NCI-H187 (cell line): ENCODE measurements around the gene CTRL.

Experiments
- DNase-seq, 2 experiments: peaks; one replicate each; lab custom pipeline; 2025; lab: John Stamatoyannopoulos, UW

The CTRL gene

DNA sequence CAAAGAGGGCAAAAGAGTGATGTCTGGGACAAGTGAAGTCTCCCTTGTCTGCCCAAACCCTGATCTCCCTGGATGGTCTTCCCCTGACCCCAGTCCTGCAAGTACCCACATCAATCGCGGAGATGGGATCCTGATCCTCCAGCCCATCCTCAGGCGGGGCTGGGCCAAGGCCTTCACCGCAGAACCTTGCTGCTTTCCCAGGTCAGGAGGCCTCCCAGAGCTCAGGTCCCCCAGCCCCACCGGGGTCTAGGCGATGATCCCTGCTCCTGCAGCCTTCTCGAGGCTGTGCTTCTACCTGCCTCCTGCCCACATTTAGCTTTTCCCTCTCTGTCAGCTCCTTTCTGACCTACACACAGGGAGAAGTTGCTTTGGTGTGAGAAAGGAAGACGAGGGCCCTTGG lies 30.5 kb upstream of the CTRL start:
- DNase-seq, result no peak

- peak; percentile 79 to 86 for DNase-seq
Observed at GRCh38 chr16:67961551-67961957, 29.9 kb upstream of the CTRL start.

- DNase-seq, result no peak
Observed at GRCh38 chr16:67959536-67960329, 28.1 kb upstream of the CTRL start.

GRCh38 chr16:67957622-67958021 lies 26.0 kb upstream of the CTRL start:
- DNase-seq, result no peak

DNA sequence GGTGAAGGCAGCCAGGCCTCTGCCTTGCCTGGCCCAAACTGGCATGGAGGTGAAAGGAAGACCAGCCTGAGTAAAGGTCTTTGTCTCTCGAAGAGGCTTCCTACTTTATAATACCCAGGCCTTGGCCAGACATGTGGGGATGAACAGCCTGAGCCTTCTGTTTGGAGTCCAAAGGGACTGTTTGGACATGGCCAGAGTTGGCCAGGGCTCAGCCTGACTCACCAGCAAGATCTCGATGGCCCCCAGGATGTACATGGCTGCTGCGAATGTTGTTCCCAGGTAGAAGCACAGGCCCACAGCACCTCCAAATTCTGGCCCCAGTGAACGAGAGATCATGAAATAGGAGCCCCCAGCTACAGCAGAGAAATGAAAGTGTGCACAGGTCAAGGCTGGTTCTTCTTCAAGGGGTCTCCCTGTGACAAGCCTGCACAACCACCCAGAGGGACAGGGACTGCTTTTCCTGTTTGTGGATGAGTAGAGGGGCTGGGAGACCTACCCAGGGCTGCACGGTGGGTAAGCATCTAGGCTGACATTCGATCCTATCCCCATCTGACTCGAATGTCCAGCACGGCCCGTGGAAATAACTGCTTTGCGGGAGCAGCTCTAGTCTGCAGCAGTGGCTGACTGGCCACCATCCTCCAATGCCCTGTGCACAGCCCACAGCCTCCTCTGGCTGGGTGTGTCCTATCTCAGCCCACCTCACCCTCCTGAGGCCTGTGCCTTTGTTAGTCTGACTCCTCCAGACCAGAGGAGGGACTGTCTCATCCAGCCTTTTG lies 22.9 kb upstream of the CTRL start:
- no peak for DNase-seq

GRCh38 chr16:67953641-67954375 lies 22.1 kb upstream of the CTRL start:
- no peak for DNase-seq

DNA sequence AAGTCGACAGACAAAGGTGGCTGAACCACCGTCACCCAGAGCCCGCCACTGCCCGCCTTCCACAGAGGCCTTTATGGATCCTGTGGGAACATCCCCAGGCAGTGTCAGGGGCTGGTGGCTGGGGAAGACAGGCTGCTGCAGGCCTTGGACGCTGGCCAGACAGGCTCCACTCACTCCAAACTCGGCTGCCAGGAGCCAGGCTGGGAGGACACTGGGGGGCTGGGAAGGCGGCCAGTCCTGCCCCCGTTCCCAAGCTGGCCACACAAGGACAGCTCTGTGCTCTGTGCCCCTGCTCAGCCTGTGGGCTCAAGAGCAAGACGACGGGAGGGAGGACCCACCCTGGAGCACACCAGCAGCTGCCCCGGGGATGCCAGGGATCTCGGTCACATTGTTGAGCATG lies 19.8 kb upstream of the CTRL start:
- no peak for DNase-seq

GRCh38 chr16:67950335-67950843 lies 18.7 kb upstream of the CTRL start:
- no peak for DNase-seq

DNA sequence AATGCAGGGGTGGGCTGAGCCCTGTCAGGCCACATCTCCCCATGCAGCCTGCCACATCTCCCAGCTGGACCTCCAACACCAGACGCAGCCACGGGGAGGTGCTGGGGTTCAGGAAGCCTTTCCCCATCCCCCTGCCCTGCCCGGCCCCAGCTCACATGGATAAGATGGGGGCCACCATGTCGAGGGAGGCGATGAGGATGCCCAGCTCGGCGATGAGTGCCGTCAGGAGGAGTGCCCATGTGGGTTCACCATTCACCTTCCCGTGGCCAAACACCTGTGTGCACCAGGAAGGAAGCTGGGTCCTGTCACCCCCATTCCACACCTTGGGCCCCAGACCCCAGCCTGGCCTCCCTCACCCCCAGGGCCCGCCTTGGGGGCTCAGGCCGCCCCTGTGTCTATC lies 18.0 kb upstream of the CTRL start:
- DNase-seq, result no peak

DNA sequence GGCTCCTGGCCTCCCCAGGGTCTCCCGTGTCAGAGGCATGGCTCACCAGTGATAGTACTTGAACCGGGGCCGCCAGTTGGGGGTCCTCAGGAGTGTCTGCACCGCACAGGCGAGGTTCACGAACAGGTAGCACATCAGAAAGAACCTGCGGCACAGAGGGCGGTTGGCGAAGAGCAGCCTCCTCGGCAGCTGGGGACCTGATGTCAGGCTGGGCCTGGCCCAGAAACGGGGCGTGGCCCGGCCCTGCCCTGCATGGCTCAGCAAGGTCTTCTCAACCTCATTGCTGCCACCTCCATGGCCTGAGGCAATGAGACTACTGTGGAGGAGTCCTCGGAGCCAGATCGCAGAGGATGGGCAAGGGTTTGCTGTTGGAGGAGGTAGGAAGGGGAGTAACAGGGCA lies 16.4 kb upstream of the CTRL start:
- DNase-seq, result no peak

- no peak for DNase-seq
Observed at GRCh38 chr16:67946966-67947558, 15.4 kb upstream of the CTRL start.

- DNase-seq, result no peak
Observed at GRCh38 chr16:67946128-67946569, 14.5 kb upstream of the CTRL start.

DNA sequence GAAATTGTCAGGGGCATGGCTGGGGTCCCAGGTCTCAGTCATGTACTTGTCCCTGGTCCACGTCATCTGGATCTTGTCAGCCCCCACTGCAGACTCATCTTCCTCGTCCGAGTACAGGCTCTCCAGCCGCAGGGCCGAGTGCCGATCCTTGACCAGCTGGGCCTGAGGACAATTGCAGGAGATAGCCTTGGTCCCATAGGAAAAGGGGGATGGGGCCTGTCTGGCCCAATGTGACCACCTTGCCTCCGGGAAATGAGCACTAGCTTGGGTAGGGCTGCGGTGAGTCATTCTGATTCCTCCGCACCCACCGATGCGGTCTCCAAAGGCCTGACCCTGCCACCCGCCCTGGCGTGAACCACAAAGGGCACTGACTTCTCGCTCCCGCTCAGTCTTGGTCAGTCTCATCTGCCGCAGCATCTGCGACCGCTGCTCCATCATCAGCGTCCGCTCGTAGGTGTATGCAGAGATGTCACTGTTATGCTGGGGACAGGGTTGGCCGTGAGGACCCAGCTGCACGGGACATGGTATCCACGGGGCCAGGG lies 13.8 kb upstream of the CTRL start:
- DNase-seq, result no peak

DNA sequence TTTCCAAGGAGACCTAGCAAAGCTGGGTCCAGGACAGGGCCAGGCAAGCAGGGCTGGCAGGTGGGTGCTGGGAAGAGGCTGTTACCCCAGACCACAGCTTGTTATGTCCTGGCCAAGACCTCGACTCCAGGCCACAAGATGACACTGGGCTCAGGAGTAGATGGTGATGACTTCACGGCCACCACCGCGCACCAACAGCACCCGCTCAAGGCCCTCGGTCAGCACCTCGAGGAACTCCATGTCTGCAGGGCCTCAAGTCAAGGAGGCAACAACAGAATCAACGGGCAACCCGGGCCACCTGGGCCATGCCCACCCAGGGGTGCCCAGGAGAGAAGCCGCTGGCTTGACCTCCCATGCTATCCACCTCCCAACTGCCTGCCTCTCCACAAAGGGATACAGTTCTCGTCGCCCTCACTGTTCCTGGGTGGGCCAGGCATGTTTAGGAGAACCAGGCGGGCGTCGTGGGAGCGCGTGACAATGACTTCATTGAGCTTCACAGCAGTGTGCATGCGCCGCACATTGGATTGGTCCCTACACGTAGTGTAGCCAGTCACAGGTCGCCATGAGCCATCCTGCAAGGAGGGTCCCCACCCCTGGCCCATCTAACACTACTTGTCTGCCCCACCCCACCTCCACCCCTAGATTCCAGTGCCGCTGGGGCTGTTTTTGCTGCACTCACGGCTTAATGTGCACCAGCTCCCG lies 13.2 kb upstream of the CTRL start:
- no peak for DNase-seq

DNA sequence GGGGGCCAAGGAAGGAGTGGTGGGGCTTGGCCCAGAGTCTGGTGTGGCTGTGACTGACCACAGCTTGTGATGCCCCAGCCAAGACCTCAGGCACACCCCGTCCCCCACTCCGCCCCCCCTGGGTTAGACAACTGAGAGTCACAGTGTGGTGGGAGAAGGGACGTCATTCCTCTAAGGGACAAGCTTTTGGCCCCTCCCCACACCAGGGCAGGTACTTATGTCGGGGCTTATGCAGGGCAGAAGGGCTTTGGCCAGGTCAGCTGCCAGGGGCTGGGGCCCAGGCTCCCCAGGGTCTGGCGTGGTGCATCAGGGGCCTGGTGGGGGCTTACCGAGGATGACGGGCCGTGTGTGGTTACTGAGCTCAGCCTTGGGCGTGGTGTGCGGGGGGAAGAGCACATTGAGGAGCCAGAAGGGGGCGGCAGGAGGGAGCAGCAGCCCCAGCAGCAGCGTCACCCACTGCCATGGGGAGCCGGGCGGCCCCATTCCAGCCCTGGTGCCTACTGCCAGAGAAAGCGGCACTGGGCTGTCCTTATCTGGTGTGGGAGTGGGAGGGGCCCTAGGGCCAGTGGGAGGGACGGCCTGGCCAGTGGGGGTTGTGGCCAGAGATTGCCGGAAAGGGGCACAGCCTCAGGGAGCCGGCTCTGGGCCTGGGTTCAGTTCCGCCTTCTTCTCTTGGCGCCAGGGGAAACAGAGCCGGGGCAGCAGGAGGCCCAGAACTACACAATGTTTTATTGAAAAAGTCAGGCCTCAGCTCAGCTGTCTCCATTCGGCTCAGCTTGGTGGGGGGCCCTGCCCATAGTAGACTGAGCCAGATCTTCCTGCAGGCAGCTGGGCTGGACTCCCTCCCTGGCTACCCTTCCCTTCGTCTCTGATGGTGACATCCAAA lies 12.2 kb upstream of the CTRL start, which contains the start of gene LCAT:
Gene LCAT (minus strand): TSS at position 502 of the 886 bp plus-strand sequence. CDS start 19 bp downstream, at position 483.
- no peak for DNase-seq

DNA sequence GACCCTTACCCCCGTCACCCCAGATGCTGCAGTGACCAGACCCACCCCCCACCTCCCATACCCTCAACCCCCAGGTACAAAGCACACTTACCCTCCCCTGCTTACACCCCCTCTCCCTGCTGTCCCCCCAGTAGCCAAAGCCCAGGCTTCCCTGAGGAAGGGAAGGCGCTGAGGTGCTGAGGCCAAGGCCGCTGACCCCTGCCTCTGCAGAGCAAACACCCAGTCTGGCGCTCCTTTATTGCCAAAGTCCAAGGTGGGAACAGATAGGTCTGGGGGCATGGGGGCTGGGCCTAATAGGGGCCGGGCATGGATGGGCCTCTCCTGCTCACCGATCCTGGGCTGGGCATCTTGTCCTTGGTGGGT lies 11.6 kb upstream of the CTRL start:
- no peak for DNase-seq

GRCh38 chr16:67942510-67943255 lies 11.0 kb upstream of the CTRL start:
- no peak for DNase-seq

DNA sequence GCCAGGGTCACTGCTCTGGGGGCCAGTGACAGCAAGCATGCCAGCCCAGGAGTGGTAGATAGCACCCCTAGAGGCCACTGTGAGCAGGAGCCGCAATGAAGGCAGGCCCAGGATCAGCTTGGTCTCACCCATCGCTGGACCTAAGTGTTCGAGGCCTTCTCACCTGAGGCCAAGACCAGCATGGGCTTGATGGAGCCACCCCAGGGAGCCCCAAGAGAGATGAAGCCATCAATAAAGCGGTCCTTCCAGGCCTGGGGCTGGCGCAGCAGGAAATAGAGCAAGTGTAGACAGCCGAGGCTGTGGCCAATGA lies 10.5 kb upstream of the CTRL start:
- no peak for DNase-seq

- no peak for DNase-seq
Observed at GRCh38 chr16:67941469-67942199, 10.0 kb upstream of the CTRL start.
